Osteoblast (primary cell): ENCODE data around the gene CASD1. TPM values are rescaled to one million over a fixed set of nuclear protein-coding genes. Genes with fewer than 3 reads are reported as not detected.

Experiments used
- DNase-seq: peaks from one replicate; pipeline ENCODE4 v3.0.0; 2011; ENCODE audit warnings: low spot score, mixed read lengths; ENCODE audit not compliant: insufficient read length; ENCODE audit errors: missing footprints
- H2AFZ ChIP-seq: 2 replicates; pipeline ENCODE4 v1.6.0; 2011; ENCODE audit warnings: mild to moderate bottlenecking, low read length
- H3K27ac ChIP-seq: 2 replicates; pipeline ENCODE4 v1.5.1; 2011; ENCODE audit warnings: mild to moderate bottlenecking, low read depth, low read length, moderate library complexity
- H3K27me3 ChIP-seq: 2 replicates; pipeline ENCODE4 v1.6.0; 2012; ENCODE audit warnings: mild to moderate bottlenecking, control low read depth, inconsistent platforms, low read length, moderate library complexity; ENCODE audit not compliant: insufficient read depth
- H3K36me3 ChIP-seq: 2 replicates; pipeline ENCODE4 v1.5.1; 2011; ENCODE audit warnings: mild to moderate bottlenecking, low read length, control low read depth, moderate library complexity; ENCODE audit not compliant: insufficient read depth
- H3K4me1 ChIP-seq: 2 replicates; pipeline ENCODE4 v1.5.1; 2011; ENCODE audit warnings: mild to moderate bottlenecking, low read length, control low read depth, moderate library complexity; ENCODE audit not compliant: insufficient read depth
- H3K4me2 ChIP-seq: 2 replicates; pipeline ENCODE4 v1.6.0; 2011; ENCODE audit warnings: mild to moderate bottlenecking, low read length; ENCODE audit not compliant: insufficient read depth
- H3K4me3 ChIP-seq: fragments of 200-600 bp; sonication (generic); 3 replicates; pipeline ENCODE4 v1.5.1; 2012; ENCODE audit warnings: mild to moderate bottlenecking, low read length, inconsistent platforms; ENCODE audit not compliant: insufficient read depth
- H3K79me2 ChIP-seq: 2 replicates; pipeline ENCODE4 v1.6.0; 2012; ENCODE audit warnings: mild to moderate bottlenecking, low read length, control low read depth, inconsistent platforms; ENCODE audit not compliant: insufficient read depth
- H3K9me3 ChIP-seq: 2 replicates; pipeline ENCODE4 v1.5.1; 2011; ENCODE audit warnings: low read depth, low read length, control low read depth
- H4K20me1 ChIP-seq: 2 replicates; pipeline ENCODE4 v1.6.0; 2012; ENCODE audit warnings: mild to moderate bottlenecking, low read length, control low read depth; ENCODE audit not compliant: insufficient read depth
- total RNA-seq: library from RNA; depleted of rRNA; stranded (reverse); fragments of >200 nt; gene quantifications from 2 replicates; pipeline ENCODE4 v1.2.3, GENCODE V29; 2012
- TF ChIP-seq, protein P1 (sequence below): IDR thresholded peaks from 2 replicates; pipeline ENCODE4 v1.5.1; 2011; ENCODE audit warnings: mild to moderate bottlenecking, low read depth, low read length, moderate library complexity; ENCODE audit errors: extremely low read depth

The CASD1 gene
- total RNA-seq, 1 donor = 20.6 TPM

DNA sequence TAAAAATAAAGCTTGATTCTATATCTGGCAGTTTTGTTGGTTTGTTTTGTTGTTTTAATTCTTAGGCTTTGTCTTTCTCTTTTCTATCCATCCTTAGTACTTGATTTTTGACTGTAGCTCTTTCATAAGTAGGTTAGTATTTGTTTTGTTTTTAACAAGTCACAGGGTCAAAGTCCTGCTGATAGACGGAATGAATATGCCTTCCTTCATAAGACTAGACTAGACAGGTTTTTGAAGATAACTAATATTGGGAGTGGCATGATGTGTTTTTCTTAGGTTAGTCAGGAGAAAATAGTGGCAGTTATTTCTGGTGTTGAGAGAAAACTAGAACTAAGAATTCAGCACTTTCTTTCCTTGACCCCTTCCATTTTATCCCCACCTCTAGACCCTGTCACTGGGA, 50.4 kb downstream of the CASD1 start:
- no peaks in the 10 kb centered on the region for H3K36me3 ChIP-seq
- peaks cover 6% of the 10 kb centered on the region for H3K4me1 ChIP-seq
- H3K27me3 ChIP-seq = no peaks in the 10 kb centered on the region
- no peaks in the 10 kb centered on the region for H3K79me2 ChIP-seq
- no peaks in the 10 kb centered on the region for H3K9me3 ChIP-seq
- H3K4me3 ChIP-seq = no peak overlapping the region
- H3K27ac ChIP-seq = no peak overlapping the region
- DNase-seq = no peak
- no peak overlapping the region for H2AFZ ChIP-seq
- TF ChIP-seq, protein P1, sequence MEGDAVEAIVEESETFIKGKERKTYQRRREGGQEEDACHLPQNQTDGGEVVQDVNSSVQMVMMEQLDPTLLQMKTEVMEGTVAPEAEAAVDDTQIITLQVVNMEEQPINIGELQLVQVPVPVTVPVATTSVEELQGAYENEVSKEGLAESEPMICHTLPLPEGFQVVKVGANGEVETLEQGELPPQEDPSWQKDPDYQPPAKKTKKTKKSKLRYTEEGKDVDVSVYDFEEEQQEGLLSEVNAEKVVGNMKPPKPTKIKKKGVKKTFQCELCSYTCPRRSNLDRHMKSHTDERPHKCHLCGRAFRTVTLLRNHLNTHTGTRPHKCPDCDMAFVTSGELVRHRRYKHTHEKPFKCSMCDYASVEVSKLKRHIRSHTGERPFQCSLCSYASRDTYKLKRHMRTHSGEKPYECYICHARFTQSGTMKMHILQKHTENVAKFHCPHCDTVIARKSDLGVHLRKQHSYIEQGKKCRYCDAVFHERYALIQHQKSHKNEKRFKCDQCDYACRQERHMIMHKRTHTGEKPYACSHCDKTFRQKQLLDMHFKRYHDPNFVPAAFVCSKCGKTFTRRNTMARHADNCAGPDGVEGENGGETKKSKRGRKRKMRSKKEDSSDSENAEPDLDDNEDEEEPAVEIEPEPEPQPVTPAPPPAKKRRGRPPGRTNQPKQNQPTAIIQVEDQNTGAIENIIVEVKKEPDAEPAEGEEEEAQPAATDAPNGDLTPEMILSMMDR = no peak
- no peaks in the 10 kb centered on the region for H4K20me1 ChIP-seq
- no peak overlapping the region for H3K4me2 ChIP-seq

DNA sequence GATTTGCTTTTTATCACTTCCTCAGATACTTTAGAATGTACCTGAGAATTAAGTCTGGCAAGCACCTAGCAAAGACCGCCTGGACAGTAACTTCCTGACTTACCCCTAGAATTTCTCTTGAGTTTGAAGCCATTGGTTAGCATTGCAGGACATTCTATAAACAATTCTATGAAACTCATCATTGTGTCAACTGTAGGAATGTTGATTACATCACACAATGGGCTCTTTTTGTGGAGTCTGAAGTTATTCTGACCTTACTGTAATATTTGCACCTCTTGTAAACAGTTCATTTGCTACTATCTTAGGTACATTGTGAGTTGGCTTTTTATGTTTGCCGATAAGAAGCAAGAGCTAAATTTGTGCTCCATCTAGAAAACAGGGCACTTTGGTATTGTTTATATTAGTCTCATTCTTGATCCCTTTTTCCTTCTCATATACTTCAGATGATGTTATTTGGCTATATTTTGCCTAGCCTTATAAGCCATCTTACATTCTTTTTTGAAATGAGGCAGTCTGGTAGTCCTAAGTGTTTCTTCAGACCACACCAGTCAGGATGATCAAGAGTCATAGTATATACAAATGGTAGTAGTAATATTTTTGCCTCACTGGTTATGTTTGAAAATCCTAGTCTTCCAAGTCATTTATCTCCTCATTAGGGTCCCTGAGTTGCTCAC, 52.4 kb downstream of the CASD1 start:
- Histone ChIP-seq H3K4me3 (no peak overlapping the region), H3K4me1 (peaks cover 6% of the 10 kb centered on the region), H3K27ac (no peak overlapping the region), H4K20me1 (no peaks in the 10 kb centered on the region), H3K9me3 (no peaks in the 10 kb centered on the region), H3K36me3 (no peaks in the 10 kb centered on the region), H3K27me3 (no peaks in the 10 kb centered on the region), H3K79me2 (no peaks in the 10 kb centered on the region), H3K4me2 (no peak overlapping the region), H2AFZ (no peak overlapping the region)
- DNase-seq = no peak
- TF ChIP-seq, protein P1 = no peak

DNA sequence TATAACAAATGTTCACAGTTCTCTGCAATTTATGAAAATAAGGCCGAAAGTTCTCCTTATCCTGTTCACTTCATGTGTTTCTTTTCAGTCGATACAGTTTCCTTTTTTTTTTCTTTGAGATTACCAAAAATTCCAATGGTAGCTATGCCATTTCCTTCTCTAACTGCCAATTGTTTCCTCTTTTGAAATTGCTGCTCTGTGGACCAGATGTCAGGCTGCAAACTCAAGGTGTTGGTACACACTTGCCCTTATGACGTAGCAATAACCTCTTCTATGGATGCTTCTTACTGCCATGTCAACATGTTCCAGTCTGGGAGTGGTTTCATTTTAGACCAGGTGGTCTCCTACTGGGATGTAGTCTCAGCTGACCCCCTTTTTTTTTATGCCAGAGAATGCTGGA, 52.9 kb downstream of the CASD1 start:
- DNase-seq = no peak

DNA sequence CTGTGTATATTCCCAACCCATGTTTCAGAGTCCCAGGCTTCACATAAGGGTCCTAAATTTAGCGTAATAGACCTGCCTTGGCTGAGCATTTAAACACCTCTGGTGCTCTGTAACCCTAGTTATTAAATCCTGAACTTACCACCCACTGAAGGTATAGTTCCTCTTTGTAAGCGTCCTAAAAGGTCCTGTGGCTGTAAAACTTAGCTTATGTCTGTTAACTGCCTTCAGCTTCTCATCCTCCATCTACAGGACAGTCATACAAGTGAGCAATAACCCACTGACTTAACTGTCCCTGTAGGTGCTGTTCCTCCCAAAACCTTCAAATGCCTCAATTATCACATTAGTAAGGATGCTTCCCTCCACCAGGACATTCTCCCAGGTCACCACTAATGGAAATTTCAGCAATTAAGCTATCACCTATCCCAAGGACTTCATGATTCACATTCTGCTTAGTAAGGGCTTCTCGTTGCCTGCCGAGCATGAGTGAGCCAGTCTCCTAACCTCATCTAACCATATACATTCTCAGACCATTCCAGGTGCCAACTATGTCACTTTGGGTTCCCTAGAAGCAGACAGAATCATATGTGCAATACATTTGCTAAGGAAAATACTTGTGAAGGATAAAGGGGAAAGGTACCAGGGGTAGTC, 55.8 kb downstream of the CASD1 start:
- H2AFZ ChIP-seq = no peak overlapping the region
- no peaks in the 10 kb centered on the region for H3K36me3 ChIP-seq
- H4K20me1 ChIP-seq = no peaks in the 10 kb centered on the region
- peaks cover 6% of the 10 kb centered on the region for H3K4me1 ChIP-seq
- no peak overlapping the region for H3K4me2 ChIP-seq
- no peaks in the 10 kb centered on the region for H3K79me2 ChIP-seq
- H3K4me3 ChIP-seq = no peak overlapping the region
- H3K27me3 ChIP-seq = no peaks in the 10 kb centered on the region
- TF ChIP-seq, protein P1 = no peak
- no peak for DNase-seq
- H3K9me3 ChIP-seq = no peaks in the 10 kb centered on the region
- no peak overlapping the region for H3K27ac ChIP-seq

More for the DNA sequence above, 52.9 kb downstream of the CASD1 start:
- TF ChIP-seq, protein P1 = no peak
- Histone ChIP-seq H4K20me1 (no peaks in the 10 kb centered on the region), H3K27me3 (no peaks in the 10 kb centered on the region), H3K36me3 (no peaks in the 10 kb centered on the region), H3K27ac (no peak overlapping the region), H2AFZ (no peak overlapping the region), H3K4me3 (no peak overlapping the region), H3K79me2 (no peaks in the 10 kb centered on the region), H3K4me1 (peaks cover 6% of the 10 kb centered on the region), H3K9me3 (no peaks in the 10 kb centered on the region), H3K4me2 (no peak overlapping the region)
